Sigmoid colon (tissue), 4 donors: Measurements from ENCODE around the gene EED.

Experiments used
- CTCF ChIP-seq, 4 experiments: fragments of 450-650 bp in 3 of 4; fragments of 200-600 bp in 1 of 4; IDR thresholded peaks; one replicate each; pipeline ENCODE4 v1.5.1; 2016 to 2019; ENCODE audit warnings: antibody characterized with exemption in 4 of 4, mild to moderate bottlenecking in 3 of 4, moderate library complexity in 2 of 4
- EP300 ChIP-seq, 4 donors: sonication (generic); formaldehyde crosslinking; IDR thresholded peaks; one replicate each; pipeline ENCODE4 v1.6.1; 2017; ENCODE audit warnings: antibody characterized with exemption in 4 of 4
- POLR2A ChIP-seq, 2 donors: fragments of 450-650 bp; IDR thresholded peaks; one replicate each; pipeline ENCODE4 v1.6.1; 2016; ENCODE audit warnings: antibody characterized with exemption in 2 of 2, mild to moderate bottlenecking in 2 of 2, moderate library complexity in 2 of 2

GRCh38 chr11:86274503-86274902 lies 29.9 kb downstream of the EED start:
- TF ChIP-seq CTCF (IDR thresholded peaks at IDR 0.05) (no peak), POLR2A (IDR thresholded peaks at IDR 0.05) (no peak), EP300 (IDR thresholded peaks at IDR 0.05) (no peak)
